Brain microvascular endothelial cell (primary cell): ENCODE results near the gene HERPUD1.

Experiments
- DNase-seq: peaks from one replicate; pipeline ENCODE4 v3.0.0-alpha.2; 2020
- H3K27ac ChIP-seq: fragments of 250-450 bp; sonication (Bioruptor Pico); 2 replicates; pipeline ENCODE4 v1.5.1; 2020; ENCODE audit warnings: mild to moderate bottlenecking, moderate library complexity
- H3K27me3 ChIP-seq: fragments of 250-450 bp; sonication (Bioruptor Pico); replicated peaks from 2 replicates; pipeline ENCODE4 v1.5.1; 2020; ENCODE audit warnings: mild to moderate bottlenecking
- H3K36me3 ChIP-seq: fragments of 250-450 bp; sonication (Bioruptor Pico); replicated peaks from 2 replicates; pipeline ENCODE4 v1.5.1; 2020; ENCODE audit warnings: mild to moderate bottlenecking
- H3K4me3 ChIP-seq: 2 replicates; pipeline ENCODE4 v1.5.1; 2011; ENCODE audit warnings: low read depth, mild to moderate bottlenecking, control low read depth, low read length, moderate library complexity
- CTCF ChIP-seq: IDR thresholded peaks from 2 replicates; pipeline ENCODE4 v1.5.1; 2011; ENCODE audit warnings: low read depth, mild to moderate bottlenecking, moderate library complexity, low read length, control low read depth, inconsistent platforms; ENCODE audit errors: missing control alignments
- in situ Hi-C: cut with HindIII; loops from 2 replicates; pipeline ENCODE4 v1.10.0; 2017; ENCODE audit warnings: low sequenced_read_pairs, low pct_ligation_motif_present

Gene HERPUD1

GRCh38 chr16:56980792-56981724, 49.1 kb downstream of the HERPUD1 start:
- in situ Hi-C loops: no loop called here
- H3K36me3 ChIP-seq: no peaks in the 10 kb centered on the region
- no peak for DNase-seq
- TF ChIP-seq CTCF: no peak
- no peak overlapping the region for H3K4me3 ChIP-seq
- no peaks in the 10 kb centered on the region for H3K27me3 ChIP-seq
- H3K27ac ChIP-seq: no peak overlapping the region

- Histone ChIP-seq H3K27me3 (no peaks in the 10 kb centered on the region), H3K27ac (no peak overlapping the region), H3K4me3 (no peak overlapping the region), H3K36me3 (no peaks in the 10 kb centered on the region)
- DNase-seq: no peak
- in situ Hi-C loops: no loop called here
- TF ChIP-seq CTCF: no peak
Observed at GRCh38 chr16:56981729-56982271, 49.9 kb downstream of the HERPUD1 start.

- no peak overlapping the region for H3K27ac ChIP-seq
- in situ Hi-C loops: no loop called here
- DNase-seq: no peak
- no peak overlapping the region for H3K4me3 ChIP-seq
- H3K36me3 ChIP-seq: no peaks in the 10 kb centered on the region
- H3K27me3 ChIP-seq: no peaks in the 10 kb centered on the region
- no peak for TF ChIP-seq CTCF
Observed at GRCh38 chr16:56982695-56983094, 50.8 kb downstream of the HERPUD1 start.

GRCh38 chr16:56983211-56983751, 51.3 kb downstream of the HERPUD1 start:
- no peak for DNase-seq
- no peak overlapping the region for H3K4me3 ChIP-seq
- TF ChIP-seq CTCF: no peak
- no peak overlapping the region for H3K27ac ChIP-seq
- in situ Hi-C loops: no loop called here
- H3K27me3 ChIP-seq: no peaks in the 10 kb centered on the region
- no peaks in the 10 kb centered on the region for H3K36me3 ChIP-seq

GRCh38 chr16:56984639-56985038, 52.7 kb downstream of the HERPUD1 start:
- H3K27me3 ChIP-seq: no peaks in the 10 kb centered on the region
- no peak for DNase-seq
- H3K4me3 ChIP-seq: no peak overlapping the region
- H3K36me3 ChIP-seq: no peaks in the 10 kb centered on the region
- TF ChIP-seq CTCF: no peak
- no peak overlapping the region for H3K27ac ChIP-seq
- in situ Hi-C loops: no loop called here
